H1 (cell line): ENCODE results near the gene HJURP. TPM values are rescaled to one million over a fixed set of nuclear protein-coding genes. Genes with fewer than 3 reads are reported as not detected.

Experiments used
- BACH1 ChIP-seq: IDR thresholded peaks from 2 replicates; pipeline ENCODE4 v1.6.1; 2012; ENCODE audit warnings: low read length, improper control_type of control experiment
- BRCA1 ChIP-seq: IDR thresholded peaks from 2 replicates; pipeline ENCODE4 v1.6.1; 2012; ENCODE audit warnings: low read depth, low read length, improper control_type of control experiment
- FOSL1 ChIP-seq: IDR thresholded peaks from 2 replicates; pipeline ENCODE4 v1.6.1; 2011; ENCODE audit warnings: mild to moderate bottlenecking, low read depth, low read length, moderate library complexity; ENCODE audit not compliant: insufficient read depth
- NANOG ChIP-seq: IDR thresholded peaks from 2 replicates; pipeline ENCODE4 v1.6.1; 2011; ENCODE audit warnings: low read length, low read depth, mild to moderate bottlenecking, inconsistent platforms; ENCODE audit not compliant: insufficient read depth, poor library complexity, severe bottlenecking
- POLR2A ChIP-seq, 2 experiments: IDR thresholded peaks; 1 replicate in 1 of 2; 2 replicates in 1 of 2; pipeline ENCODE4 v1.6.1; 2011; ENCODE audit warnings: low read depth in 2 of 2, low read length in 2 of 2, mild to moderate bottlenecking in 2 of 2; ENCODE audit errors: control extremely low read depth in 1 of 2
- SP2 ChIP-seq: IDR thresholded peaks from 2 replicates; pipeline ENCODE4 v1.6.1; 2012; ENCODE audit warnings: mild to moderate bottlenecking, low read length, inconsistent platforms
- polyA plus RNA-seq, 7 experiments: library from polyadenylated mRNA; depleted of rRNA in 3 of 7; stranded (reverse) in 5 of 7; unstranded in 2 of 7; fragments of >200 nt in 5 of 7; fragments of 200-250 nt in 2 of 7; gene quantifications; 1 replicate in 5 of 7; 2 replicates in 1 of 7; 4 replicates in 1 of 7; pipeline versions ENCODE4 v1.2.1 to v1.2.3, GENCODE V29; 2011 to 2013; ENCODE audit warnings: missing spikeins in 2 of 7, mixed read lengths in 2 of 7
- total RNA-seq: library from RNA; stranded (reverse); fragmentation: NEBNext Ultra II Directional; extraction: Animal tissue kit (Norgen Biotek cat#: 25700); gene quantifications from 2 replicates; pipeline ENCODE4 v1.2.1, GENCODE V29; 2021

HJURP gene
- total and polyA plus RNA-seq, 2 of the 8 experiments (the other 6 are each of a cell fraction or from before 2014, with no cell fraction given), result 49.3 to 60.5 TPM

DNA sequence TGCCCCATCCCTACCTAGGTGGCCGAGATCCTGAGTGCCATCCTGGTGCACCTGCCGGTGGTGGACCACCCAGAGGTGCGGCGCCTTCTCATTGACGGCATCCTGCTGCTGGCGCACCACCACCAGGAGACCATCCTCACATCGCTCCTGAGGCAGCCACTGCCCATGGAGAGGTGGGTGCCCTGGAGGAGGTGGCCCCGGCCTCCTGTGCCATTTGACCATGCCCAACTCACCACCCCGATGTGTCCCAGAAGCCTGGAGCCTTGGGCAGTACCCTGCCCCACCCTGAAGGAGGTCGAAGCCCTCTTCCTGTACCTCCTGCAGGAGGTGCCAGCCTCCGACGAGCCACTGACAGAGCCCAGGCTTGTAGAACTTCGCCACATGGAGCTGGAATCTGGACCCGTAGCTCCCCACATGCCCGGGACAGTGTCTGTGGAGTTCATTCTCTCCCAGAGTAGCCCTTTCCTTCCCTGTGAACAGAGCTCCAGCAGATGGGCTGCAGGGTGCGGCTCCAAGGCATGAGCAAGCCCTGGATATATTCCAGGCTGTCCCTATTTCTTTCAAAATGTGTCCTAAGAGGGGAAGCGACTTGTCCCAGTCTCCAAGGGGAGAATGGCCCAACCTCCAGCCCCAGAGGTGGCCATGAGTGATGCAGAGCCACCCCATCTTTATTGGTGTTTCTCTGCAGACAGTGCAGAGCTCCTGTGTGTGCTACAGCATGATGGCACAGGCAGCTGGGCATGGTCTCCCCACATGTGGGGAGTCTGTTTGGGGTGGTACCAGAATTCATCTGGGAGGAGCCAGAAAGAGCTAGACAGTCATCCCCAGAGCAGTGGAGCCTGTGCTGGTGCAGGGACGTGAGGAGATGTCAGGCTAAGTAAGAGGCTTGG is 34.2 kb downstream of the HJURP start (continued):
- TF ChIP-seq BRCA1 (no peak), SP2 (no peak), FOSL1 (no peak), NANOG (no peak), BACH1 (no peak), POLR2A (IDR thresholded peaks at IDR 0.05; ENCODE audit: control extremely low read depth in 1 of 2, low read depth in 2 of 2, low read length in 2 of 2) (no peak)
